Astrocyte (in vitro differentiated cells and primary cell): ENCODE data around the gene PGM5. TPM values are rescaled to one million over a fixed set of nuclear protein-coding genes. Genes with fewer than 3 reads are reported as not detected.

Experiments
- DNase-seq: peaks from one replicate; pipeline ENCODE4 v3.0.0-alpha.2; 2010; ENCODE audit warnings: low read depth
- FAIRE-seq: peaks from 2 replicates; lab custom pipeline; 2011; peaks lifted over from hg19 to GRCh38; lab: Jason Lieb, UNC
- H2AFZ ChIP-seq: 2 replicates; pipeline ENCODE4 v1.6.0; 2012; ENCODE audit warnings: low read depth, low read length, inconsistent platforms
- H3K27ac ChIP-seq: 2 replicates; pipeline ENCODE4 v1.5.1; 2011; ENCODE audit warnings: low read depth, low read length, inconsistent platforms
- H3K27me3 ChIP-seq: 2 replicates; pipeline ENCODE4 v1.6.0; 2011; ENCODE audit warnings: low read length, inconsistent platforms; ENCODE audit not compliant: insufficient read depth
- H3K36me3 ChIP-seq: 2 replicates; pipeline ENCODE4 v1.5.1; 2011; ENCODE audit warnings: low read length, inconsistent platforms; ENCODE audit not compliant: insufficient read depth
- H3K4me1 ChIP-seq: 2 replicates; pipeline ENCODE4 v1.5.1; 2011; ENCODE audit warnings: low read length, inconsistent platforms; ENCODE audit not compliant: insufficient read depth
- H3K4me2 ChIP-seq: 2 replicates; pipeline ENCODE4 v1.6.0; 2012; ENCODE audit warnings: low read length, inconsistent platforms
- H3K4me3 ChIP-seq: 2 replicates; pipeline ENCODE4 v1.5.1; 2011; ENCODE audit warnings: low read depth, mild to moderate bottlenecking, low read length, inconsistent platforms; ENCODE audit not compliant: insufficient read depth
- H3K79me2 ChIP-seq: 2 replicates; pipeline ENCODE4 v1.6.0; 2012; ENCODE audit warnings: mild to moderate bottlenecking, low read length, inconsistent platforms; ENCODE audit not compliant: insufficient read depth
- H3K9ac ChIP-seq: 2 replicates; pipeline ENCODE4 v1.6.0; 2012; ENCODE audit warnings: mild to moderate bottlenecking, low read length, inconsistent platforms
- H3K9me3 ChIP-seq: 2 replicates; pipeline ENCODE4 v1.5.1; 2012; ENCODE audit warnings: low read depth, mild to moderate bottlenecking, low read length, inconsistent platforms; ENCODE audit not compliant: insufficient read depth
- H4K20me1 ChIP-seq: 2 replicates; pipeline ENCODE4 v1.6.0; 2012; ENCODE audit warnings: low read length, inconsistent platforms; ENCODE audit not compliant: insufficient read depth
- H3K27ac Mint-ChIP-seq: one replicate; pipeline ENCODE4 v1.8.0; 2021; ENCODE audit warnings: mild to moderate bottlenecking, mixed read lengths; ENCODE audit not compliant: unreplicated experiment
- H3K27me3 Mint-ChIP-seq: one replicate; pipeline ENCODE4 v1.8.0; 2021; ENCODE audit warnings: low read depth, mixed read lengths; ENCODE audit not compliant: unreplicated experiment
- H3K36me3 Mint-ChIP-seq: one replicate; pipeline ENCODE4 v1.8.0; 2021; ENCODE audit warnings: low read depth, mixed read lengths; ENCODE audit not compliant: unreplicated experiment
- H3K4me1 Mint-ChIP-seq: one replicate; pipeline ENCODE4 v1.8.0; 2021; ENCODE audit warnings: low read depth, mixed read lengths; ENCODE audit not compliant: unreplicated experiment
- H3K4me3 Mint-ChIP-seq: one replicate; pipeline ENCODE4 v1.8.0; 2021; ENCODE audit warnings: mild to moderate bottlenecking, moderate library complexity, mixed read lengths; ENCODE audit not compliant: unreplicated experiment
- H3K9me3 Mint-ChIP-seq: one replicate; pipeline ENCODE4 v1.8.0; 2021; ENCODE audit warnings: mild to moderate bottlenecking, mixed read lengths; ENCODE audit not compliant: unreplicated experiment
- CTCF ChIP-seq: IDR thresholded peaks from 2 replicates; pipeline ENCODE4 v1.5.1; 2011; ENCODE audit warnings: low read depth, mild to moderate bottlenecking, inconsistent platforms, low read length, moderate library complexity; ENCODE audit not compliant: insufficient read depth
- EZH2 ChIP-seq: IDR thresholded peaks from 2 replicates; pipeline ENCODE4 v1.6.1; 2012; ENCODE audit warnings: mild to moderate bottlenecking, low read length, inconsistent platforms; ENCODE audit not compliant: insufficient read depth
- total RNA-seq: library from RNA; stranded (reverse); gene quantifications from 2 replicates; pipeline ENCODE4 v1.2.1, GENCODE V29; 2021

The PGM5 gene
- total RNA-seq, 1 donor from 2014 or later = 1.8 TPM

DNA sequence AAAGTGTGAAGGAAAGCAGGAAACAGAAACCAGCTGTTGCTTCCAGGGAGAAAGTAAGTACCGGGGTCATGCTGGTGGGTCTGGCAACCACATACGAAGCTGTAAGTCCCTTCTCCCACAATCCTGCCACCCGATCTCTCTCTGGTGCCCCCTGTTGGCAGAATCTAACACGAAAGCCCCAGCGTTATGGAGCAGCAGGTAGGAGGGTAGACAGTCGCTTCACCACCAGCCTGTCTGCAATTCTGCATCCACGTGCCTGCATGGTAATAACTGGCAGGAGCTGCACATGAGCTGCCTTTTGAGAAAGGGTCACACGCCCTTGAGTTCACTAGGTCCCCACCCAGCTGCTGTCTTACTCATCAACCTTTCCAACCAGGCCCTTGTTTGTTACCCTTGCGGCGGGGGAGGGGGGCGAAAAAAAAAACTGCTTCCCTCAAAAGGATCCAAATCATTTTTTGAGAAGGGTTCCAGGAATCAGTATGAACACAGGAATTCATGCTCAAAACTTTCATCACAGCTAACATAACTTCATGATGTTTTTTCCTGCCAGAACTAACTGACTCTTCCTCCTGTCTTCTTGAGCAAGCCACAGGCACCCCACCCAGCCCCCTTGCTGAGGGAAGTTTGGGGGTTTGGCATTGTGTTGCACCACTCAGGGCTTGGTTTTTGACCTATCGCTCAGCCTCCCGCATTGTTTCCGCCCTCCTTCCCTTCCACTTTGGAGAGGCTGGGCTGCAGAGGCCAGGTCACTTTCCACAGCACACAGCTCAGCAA lies 203.8 kb downstream of the PGM5 start:
- no peak overlapping the region for H2AFZ ChIP-seq
- no peaks in the 10 kb centered on the region for H3K36me3 ChIP-seq
- H3K27me3 Mint-ChIP-seq = peaks cover 19% of the 10 kb centered on the region
- no peaks in the 10 kb centered on the region for H3K79me2 ChIP-seq
- H3K9ac ChIP-seq = no peak overlapping the region
- H3K27ac Mint-ChIP-seq = no peak overlapping the region
- FAIRE-seq (no peak), DNase-seq (no peak)
- no peaks in the 10 kb centered on the region for H4K20me1 ChIP-seq
- H3K9me3 Mint-ChIP-seq = no peaks in the 10 kb centered on the region
- H3K9me3 ChIP-seq = no peaks in the 10 kb centered on the region
- H3K4me1 Mint-ChIP-seq = peaks cover 8% of the 10 kb centered on the region
- no peak overlapping the region for H3K27ac ChIP-seq
- H3K36me3 Mint-ChIP-seq = no peaks in the 10 kb centered on the region
- H3K4me1 ChIP-seq = no peaks in the 10 kb centered on the region
- TF ChIP-seq EZH2 (no peak), CTCF (peak; percentile 8)
- no peak overlapping the region for H3K4me3 ChIP-seq
- peaks cover 2% of the 10 kb centered on the region for H3K27me3 ChIP-seq
- peak overlapping the region; percentile 55 for H3K4me2 ChIP-seq
- H3K4me3 Mint-ChIP-seq = peak overlapping the region; percentile 40

DNA sequence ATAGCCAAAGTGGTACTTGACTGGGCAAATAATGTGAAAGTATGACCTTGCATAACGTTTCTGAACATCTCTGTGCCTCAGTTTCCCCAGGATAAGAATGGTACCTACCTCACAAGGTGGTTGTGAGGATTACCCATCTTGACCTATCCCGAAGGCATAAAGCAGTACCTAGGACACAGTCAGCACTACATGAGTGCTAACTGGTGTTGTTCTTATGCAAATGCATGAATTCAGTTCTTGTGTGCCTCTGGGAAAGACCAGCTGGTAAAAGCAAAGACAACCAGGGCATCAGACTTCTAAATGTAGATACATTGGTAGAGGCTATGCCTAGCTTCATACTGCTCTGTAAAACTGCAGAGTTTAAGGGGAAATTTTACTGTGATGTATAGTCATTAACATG lies 206.1 kb downstream of the PGM5 start:
- Histone ChIP-seq H3K4me3 (no peak overlapping the region), H2AFZ (no peak overlapping the region), H3K27ac (no peak overlapping the region), H3K27me3 (no peaks in the 10 kb centered on the region), H3K4me1 (no peaks in the 10 kb centered on the region), H3K9me3 (no peaks in the 10 kb centered on the region), H3K36me3 (no peaks in the 10 kb centered on the region), H3K79me2 (no peaks in the 10 kb centered on the region), H4K20me1 (no peaks in the 10 kb centered on the region), H3K4me2 (no peak overlapping the region), H3K9ac (no peak overlapping the region)
- DNase-seq (no peak), FAIRE-seq (no peak)
- H3K9me3 Mint-ChIP-seq = no peaks in the 10 kb centered on the region
- no peak for TF ChIP-seq EZH2
- TF ChIP-seq CTCF = no peak
- H3K36me3 Mint-ChIP-seq = no peaks in the 10 kb centered on the region
- H3K27ac Mint-ChIP-seq = no peak overlapping the region
- H3K27me3 Mint-ChIP-seq = peaks cover 25% of the 10 kb centered on the region
- peaks cover 8% of the 10 kb centered on the region for H3K4me1 Mint-ChIP-seq
- no peak overlapping the region for H3K4me3 Mint-ChIP-seq

DNA sequence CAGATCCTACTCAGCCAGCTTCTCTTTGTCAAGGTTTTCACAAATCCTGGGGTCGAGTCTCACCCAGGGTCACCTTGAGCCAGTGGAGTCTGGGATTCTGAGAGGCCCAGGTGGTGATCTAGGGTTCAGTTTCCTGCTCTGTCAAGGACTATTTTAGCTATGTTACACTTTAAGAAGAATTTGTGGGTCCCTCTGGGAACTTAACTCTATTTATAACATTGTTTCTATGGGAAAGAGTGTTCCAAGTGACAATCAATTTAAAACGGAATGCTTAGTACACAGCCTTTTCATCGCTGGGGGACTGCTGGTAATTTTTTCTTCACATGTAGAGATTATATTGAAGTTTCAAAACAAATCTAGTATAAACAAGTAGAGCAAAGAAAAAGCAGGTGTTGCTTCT lies 211.2 kb downstream of the PGM5 start:
- Histone ChIP-seq H4K20me1 (no peaks in the 10 kb centered on the region), H3K4me2 (no peak overlapping the region), H3K79me2 (no peaks in the 10 kb centered on the region), H3K36me3 (no peaks in the 10 kb centered on the region), H3K4me3 (no peak overlapping the region), H3K27ac (no peak overlapping the region), H3K27me3 (no peaks in the 10 kb centered on the region), H2AFZ (no peak overlapping the region), H3K4me1 (no peaks in the 10 kb centered on the region), H3K9ac (no peak overlapping the region), H3K9me3 (no peaks in the 10 kb centered on the region)
- peaks cover 4% of the 10 kb centered on the region for H3K9me3 Mint-ChIP-seq
- no peaks in the 10 kb centered on the region for H3K36me3 Mint-ChIP-seq
- H3K4me1 Mint-ChIP-seq = no peaks in the 10 kb centered on the region
- no peak for DNase-seq
- peaks cover 30% of the 10 kb centered on the region for H3K27me3 Mint-ChIP-seq
- no peak overlapping the region for H3K27ac Mint-ChIP-seq
- H3K4me3 Mint-ChIP-seq = no peak overlapping the region
- no peak for TF ChIP-seq CTCF
- no peak for TF ChIP-seq EZH2
- FAIRE-seq = no peak
